ENCODE results near the gene CCDC175. TPM values are rescaled to one million over a fixed set of nuclear protein-coding genes. Genes with fewer than 3 reads are reported as not detected.
A peak's percentile ranks its signal among the peaks of the same experiment; 100 is the strongest.

CCDC175 gene
- total RNA-seq, 1 experiment from 2014 or later: 0.47 TPM

DNA sequence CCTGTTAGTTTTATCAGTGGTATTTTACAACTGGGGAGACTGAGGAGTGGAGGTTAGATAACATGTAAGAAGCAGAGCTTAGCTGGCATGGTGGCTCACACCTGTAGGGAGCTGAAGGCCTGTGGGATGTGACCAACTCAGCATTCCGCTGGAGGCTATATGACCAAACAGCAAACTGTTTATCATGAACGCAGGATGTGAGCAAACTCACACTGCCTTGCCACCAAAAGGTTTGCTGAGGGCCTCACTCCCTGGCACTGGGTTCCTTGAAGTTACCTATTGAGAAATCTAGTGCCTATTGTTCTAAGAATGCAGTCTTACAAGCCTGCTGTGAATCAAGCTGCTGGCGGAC lies 68.9 kb downstream of the CCDC175 start:
- peaks cover 13% of the 10 kb centered on the region for H3K36me3 ChIP-seq (ENCODE audit: insufficient read depth, low read length, poor library complexity, severe bottlenecking)
- no peak overlapping the region for H3K27ac ChIP-seq (ENCODE audit: low read depth, low read length, poor library complexity, severe bottlenecking)
- H3K9me3 ChIP-seq (ENCODE audit: low read depth, low read length, poor library complexity, severe bottlenecking): no peaks in the 10 kb centered on the region
- no TSS peak for BruUV-seq (replicated peaks)
- no peak overlapping the region for H3K4me3 ChIP-seq (ENCODE audit: low read depth, low read length, poor library complexity, severe bottlenecking)
- intact Hi-C loops (cut with micrococcal nuclease; ENCODE audit: unreplicated experiment): loop anchor here (1.0 to 2.0 kb wide), 2 partner anchors 71 to 181 kb away; no protein-coding TSS in a partner anchor
- H3K4me1 ChIP-seq (ENCODE audit: insufficient read depth, low read length, poor library complexity, severe bottlenecking): no peaks in the 10 kb centered on the region
- TF ChIP-seq, protein P1, sequence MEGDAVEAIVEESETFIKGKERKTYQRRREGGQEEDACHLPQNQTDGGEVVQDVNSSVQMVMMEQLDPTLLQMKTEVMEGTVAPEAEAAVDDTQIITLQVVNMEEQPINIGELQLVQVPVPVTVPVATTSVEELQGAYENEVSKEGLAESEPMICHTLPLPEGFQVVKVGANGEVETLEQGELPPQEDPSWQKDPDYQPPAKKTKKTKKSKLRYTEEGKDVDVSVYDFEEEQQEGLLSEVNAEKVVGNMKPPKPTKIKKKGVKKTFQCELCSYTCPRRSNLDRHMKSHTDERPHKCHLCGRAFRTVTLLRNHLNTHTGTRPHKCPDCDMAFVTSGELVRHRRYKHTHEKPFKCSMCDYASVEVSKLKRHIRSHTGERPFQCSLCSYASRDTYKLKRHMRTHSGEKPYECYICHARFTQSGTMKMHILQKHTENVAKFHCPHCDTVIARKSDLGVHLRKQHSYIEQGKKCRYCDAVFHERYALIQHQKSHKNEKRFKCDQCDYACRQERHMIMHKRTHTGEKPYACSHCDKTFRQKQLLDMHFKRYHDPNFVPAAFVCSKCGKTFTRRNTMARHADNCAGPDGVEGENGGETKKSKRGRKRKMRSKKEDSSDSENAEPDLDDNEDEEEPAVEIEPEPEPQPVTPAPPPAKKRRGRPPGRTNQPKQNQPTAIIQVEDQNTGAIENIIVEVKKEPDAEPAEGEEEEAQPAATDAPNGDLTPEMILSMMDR (conservative IDR thresholded peaks at IDR 0.05; ENCODE audit: low read depth, low read length): no peak
- no peak for TF ChIP-seq EZH2 (IDR thresholded peaks at IDR 0.05; ENCODE audit: borderline replicate concordance, low read depth, low read length, poor library complexity, severe bottlenecking)
- ChIA-PET CTCF (interaction anchor here (0.6 to 1.3 kb wide), 9 partner anchors 45 to 880 kb away, joined by 3 to 26 read pairs (median 9); partner anchors contain the start of gene CCDC175), POLR2A (ENCODE audit: low non-redundant PET) (no interaction called here)
- no peaks in the 10 kb centered on the region for H3K27me3 ChIP-seq (replicated peaks; ENCODE audit: insufficient read depth, low read depth, low read length, poor library complexity)
- no peak for DNase-seq (ENCODE audit: low spot score)

DNA sequence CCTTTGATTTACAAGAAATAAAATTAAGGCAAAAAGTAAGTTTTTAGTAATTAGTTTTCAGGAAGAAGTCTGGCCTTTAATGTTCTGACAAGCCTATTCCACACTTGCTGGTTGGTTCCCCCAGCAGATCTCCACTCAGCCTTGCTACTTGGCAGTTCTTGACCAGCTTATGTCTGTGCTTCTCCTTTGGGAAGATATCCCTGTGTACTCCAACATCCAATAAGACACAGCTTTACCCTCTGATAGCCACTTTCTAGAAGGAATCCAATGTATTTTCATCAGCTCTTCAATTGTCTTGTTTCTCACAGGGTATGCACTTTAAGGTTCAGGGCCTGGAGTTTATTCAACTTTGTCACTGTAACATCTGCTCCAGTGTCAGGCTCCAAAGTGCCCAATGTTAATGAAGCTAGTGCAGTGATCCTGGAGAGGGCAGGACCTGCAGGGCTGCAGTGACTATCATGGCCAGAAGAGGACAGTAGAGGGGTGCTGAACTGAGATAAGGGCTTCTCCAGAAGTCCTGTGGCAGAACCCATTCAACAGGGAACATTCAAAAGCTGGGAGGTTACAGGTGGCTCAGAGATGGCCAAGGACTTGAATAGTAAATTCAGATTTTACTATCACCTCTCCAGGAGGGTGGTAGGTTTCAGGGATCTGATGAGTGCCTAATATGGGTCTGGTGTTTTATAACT lies 69.4 kb downstream of the CCDC175 start:
- H3K27me3 ChIP-seq (replicated peaks; ENCODE audit: insufficient read depth, low read depth, low read length, poor library complexity): no peaks in the 10 kb centered on the region
- peak; percentile 80 for DNase-seq (ENCODE audit: low spot score)
- no peaks in the 10 kb centered on the region for H3K9me3 ChIP-seq (ENCODE audit: low read depth, low read length, poor library complexity, severe bottlenecking)
- ChIA-PET CTCF (interaction anchor here (0.6 to 1.3 kb wide), 9 partner anchors 45 to 879 kb away, joined by 3 to 26 read pairs (median 9); partner anchors contain the start of gene CCDC175), POLR2A (ENCODE audit: low non-redundant PET) (no interaction called here)
- intact Hi-C loops (cut with micrococcal nuclease; ENCODE audit: unreplicated experiment): loop anchor here (1.0 to 2.0 kb wide), 2 partner anchors 72 to 181 kb away; no protein-coding TSS in a partner anchor
- no TSS peak for BruUV-seq (replicated peaks)
- TF ChIP-seq EZH2 (IDR thresholded peaks at IDR 0.05; ENCODE audit: borderline replicate concordance, low read depth, low read length, poor library complexity, severe bottlenecking): no peak
- TF ChIP-seq, protein P1 (conservative IDR thresholded peaks at IDR 0.05; ENCODE audit: low read depth, low read length): peak; percentile 97
- H3K4me1 ChIP-seq (ENCODE audit: insufficient read depth, low read length, poor library complexity, severe bottlenecking): no peaks in the 10 kb centered on the region
- H3K4me3 ChIP-seq (ENCODE audit: low read depth, low read length, poor library complexity, severe bottlenecking): no peak overlapping the region
- H3K27ac ChIP-seq (ENCODE audit: low read depth, low read length, poor library complexity, severe bottlenecking): no peak overlapping the region
- peaks cover 13% of the 10 kb centered on the region for H3K36me3 ChIP-seq (ENCODE audit: insufficient read depth, low read length, poor library complexity, severe bottlenecking)

DNA sequence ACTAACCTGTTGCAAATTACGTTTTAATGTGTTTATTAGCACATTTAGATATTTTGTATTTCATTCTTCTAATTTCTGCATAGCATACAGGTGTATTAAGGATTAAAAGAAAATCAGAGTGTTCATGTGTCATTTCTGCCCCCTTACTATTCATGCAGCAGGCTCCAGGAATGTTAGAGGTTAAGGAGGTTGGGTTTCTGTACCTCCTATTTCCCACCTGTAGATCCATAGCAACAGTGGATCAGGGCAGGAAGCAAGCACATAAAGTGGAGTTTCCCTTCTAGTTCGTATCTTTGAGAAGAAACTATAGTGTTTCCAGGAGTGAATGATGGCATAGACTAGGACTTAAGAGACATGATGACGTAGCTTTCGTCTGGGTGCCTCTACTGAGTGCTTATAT lies 73.4 kb downstream of the CCDC175 start:
- intact Hi-C loops (cut with micrococcal nuclease; ENCODE audit: unreplicated experiment): no loop called here
- H3K4me1 ChIP-seq (ENCODE audit: insufficient read depth, low read length, poor library complexity, severe bottlenecking): no peaks in the 10 kb centered on the region
- no peaks in the 10 kb centered on the region for H3K9me3 ChIP-seq (ENCODE audit: low read depth, low read length, poor library complexity, severe bottlenecking)
- BruUV-seq (replicated peaks): no TSS peak
- H3K27me3 ChIP-seq (replicated peaks; ENCODE audit: insufficient read depth, low read depth, low read length, poor library complexity): no peaks in the 10 kb centered on the region
- no peak for TF ChIP-seq EZH2 (IDR thresholded peaks at IDR 0.05; ENCODE audit: borderline replicate concordance, low read depth, low read length, poor library complexity, severe bottlenecking)
- TF ChIP-seq, protein P1 (conservative IDR thresholded peaks at IDR 0.05; ENCODE audit: low read depth, low read length): no peak
- H3K36me3 ChIP-seq (ENCODE audit: insufficient read depth, low read length, poor library complexity, severe bottlenecking): peaks cover 19% of the 10 kb centered on the region
- DNase-seq (ENCODE audit: low spot score): no peak
- H3K27ac ChIP-seq (ENCODE audit: low read depth, low read length, poor library complexity, severe bottlenecking): no peak overlapping the region
- POLR2A ChIA-PET (ENCODE audit: low non-redundant PET): no interaction called here
- H3K4me3 ChIP-seq (ENCODE audit: low read depth, low read length, poor library complexity, severe bottlenecking): no peak overlapping the region
- CTCF ChIA-PET: no interaction called here

All from A673 (cell line).